Activated effector memory CD4-positive, alpha-beta T cell treated with Interleukin-2 at 50 U/mL for 16 hours (primary cell): ENCODE measurements around the gene ADRB1.

Source experiments
- DNase-seq: peaks from one replicate; pipeline ENCODE4 v3.0.0-alpha.2; 2020

Gene ADRB1

DNA sequence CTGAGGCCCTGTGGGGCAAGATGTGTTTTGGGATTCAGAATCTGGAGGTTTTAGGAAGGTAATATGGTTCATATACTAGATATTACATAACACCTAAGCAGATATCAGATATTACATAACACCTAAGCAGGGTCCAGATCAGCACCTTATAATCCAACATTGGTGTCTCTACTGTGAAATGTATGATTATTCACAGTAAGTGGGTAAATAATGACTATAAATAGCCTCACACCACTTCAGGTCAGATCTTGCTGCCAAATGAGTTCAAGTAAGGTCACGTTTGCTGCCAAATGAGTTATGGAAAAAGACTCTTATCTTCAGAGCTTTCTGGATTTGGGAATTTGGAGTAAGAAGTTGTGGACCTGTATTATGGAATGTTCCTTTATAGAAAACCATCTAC is 14.6 kb downstream of the ADRB1 start:
- no peak for DNase-seq

GRCh38 chr10:114059561-114059960 is 15.9 kb downstream of the ADRB1 start:
- no peak for DNase-seq

- DNase-seq = no peak
These were observed 16.8 kb downstream of the ADRB1 start for GRCh38 chr10:114060456-114060855.

- no peak for DNase-seq
These were observed 17.5 kb downstream of the ADRB1 start for GRCh38 chr10:114061148-114061547.

- no peak for DNase-seq
These were observed 18.1 kb downstream of the ADRB1 start for GRCh38 chr10:114061789-114062188.

DNA sequence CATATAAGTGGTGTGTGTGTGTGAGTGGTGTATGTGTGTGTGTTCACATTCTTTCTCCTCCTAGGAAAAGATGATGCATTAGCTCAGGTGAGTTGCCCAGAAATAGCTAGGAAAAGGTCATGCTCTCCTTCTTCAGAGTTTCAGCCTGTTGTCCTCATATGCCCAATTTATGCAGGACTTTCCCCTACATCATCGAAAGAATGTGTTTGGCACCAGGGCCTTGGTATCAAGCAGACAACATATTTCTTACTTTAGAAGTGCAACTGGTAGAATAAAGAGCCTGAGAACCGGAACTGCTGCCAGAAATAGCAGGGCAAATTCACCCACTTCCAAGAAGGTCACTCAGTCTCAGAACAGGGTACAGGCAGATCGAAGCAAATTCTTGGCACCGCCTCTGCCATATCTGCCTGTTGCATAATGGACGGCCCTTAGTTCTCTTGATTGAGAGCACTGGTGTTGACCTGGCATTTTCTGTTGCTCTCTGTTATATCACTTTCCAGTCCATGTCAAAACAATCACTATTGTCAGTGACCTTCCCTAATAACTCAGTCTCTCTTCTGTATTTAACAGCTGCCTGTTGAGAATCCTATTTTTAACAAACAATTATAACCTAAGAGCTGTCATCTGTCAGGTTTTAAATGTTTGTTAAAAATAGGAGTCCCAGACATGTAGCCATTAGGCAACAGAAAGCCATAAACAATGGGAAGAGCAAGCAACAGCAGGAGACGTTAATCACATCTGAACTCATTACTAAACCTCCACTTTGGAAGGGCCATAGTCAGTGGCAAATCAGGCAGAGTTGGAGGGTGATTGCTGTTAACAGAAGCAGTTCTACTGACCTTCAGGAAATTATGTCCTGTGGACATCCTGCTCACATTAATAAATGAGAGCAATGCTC is 20.7 kb downstream of the ADRB1 start:
- DNase-seq = no peak

GRCh38 chr10:114065049-114065435 is 21.4 kb downstream of the ADRB1 start:
- no peak for DNase-seq

- no peak for DNase-seq
These were observed 24.5 kb downstream of the ADRB1 start for GRCh38 chr10:114068054-114068707.

GRCh38 chr10:114070710-114071109 is 27.0 kb downstream of the ADRB1 start:
- no peak for DNase-seq

DNA sequence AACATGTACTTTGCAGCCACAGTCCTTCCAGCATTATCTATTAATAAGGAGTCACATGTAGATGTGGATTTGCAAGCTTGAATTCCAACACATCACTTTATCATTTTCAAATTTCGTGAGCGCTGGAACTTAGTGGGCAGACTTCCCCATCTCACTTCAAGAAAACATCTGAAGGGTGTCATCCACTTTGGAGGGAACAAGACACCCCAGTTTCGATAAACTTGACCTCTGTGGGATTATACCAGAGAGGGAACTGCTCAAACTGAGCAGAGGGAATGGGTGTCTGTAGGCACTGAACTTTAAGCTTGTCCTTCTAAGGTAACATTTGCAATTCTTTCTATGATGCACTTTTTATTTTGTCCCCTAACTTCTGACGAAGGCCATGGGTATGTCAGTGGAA is 27.5 kb downstream of the ADRB1 start:
- DNase-seq = no peak

DNA sequence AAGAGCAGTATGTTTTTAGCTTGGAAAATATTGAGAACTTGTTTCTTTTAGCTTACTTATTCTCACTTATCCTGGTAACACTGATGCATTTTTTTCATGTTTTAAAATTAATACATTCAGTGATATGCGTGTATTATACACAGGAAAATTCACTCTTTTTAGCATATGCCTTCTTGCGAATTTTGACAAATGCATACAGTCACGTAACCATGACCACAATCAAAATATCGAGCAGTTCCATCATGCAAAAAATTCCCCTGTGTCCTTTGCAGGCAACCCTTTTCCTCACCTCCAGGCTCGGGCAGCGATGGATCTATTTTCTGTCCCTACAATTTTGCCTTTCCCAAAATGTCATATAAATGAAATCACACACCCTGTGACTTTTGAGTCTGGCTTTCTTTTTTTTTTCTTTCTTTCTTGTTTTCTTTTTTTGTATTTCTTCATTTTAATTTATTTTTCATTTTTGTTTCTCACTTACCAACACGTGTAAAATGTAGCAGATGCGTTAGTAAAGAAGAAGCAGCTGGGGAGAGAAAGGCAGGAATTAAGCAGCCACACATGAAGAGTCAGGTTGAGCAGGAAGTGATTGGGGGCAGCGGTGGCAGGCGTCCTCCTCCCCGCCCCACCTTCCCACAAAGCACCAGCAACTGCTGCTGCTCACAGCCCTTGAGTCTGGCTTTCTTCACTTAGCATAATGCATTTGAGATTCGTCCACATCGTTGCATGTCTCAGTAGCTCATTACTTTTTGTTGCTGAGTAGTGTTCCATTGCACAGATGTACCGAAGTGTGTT is 29.9 kb downstream of the ADRB1 start:
- DNase-seq = peak; percentile 6

GRCh38 chr10:114075093-114075492 is 31.4 kb downstream of the ADRB1 start:
- DNase-seq = no peak

DNA sequence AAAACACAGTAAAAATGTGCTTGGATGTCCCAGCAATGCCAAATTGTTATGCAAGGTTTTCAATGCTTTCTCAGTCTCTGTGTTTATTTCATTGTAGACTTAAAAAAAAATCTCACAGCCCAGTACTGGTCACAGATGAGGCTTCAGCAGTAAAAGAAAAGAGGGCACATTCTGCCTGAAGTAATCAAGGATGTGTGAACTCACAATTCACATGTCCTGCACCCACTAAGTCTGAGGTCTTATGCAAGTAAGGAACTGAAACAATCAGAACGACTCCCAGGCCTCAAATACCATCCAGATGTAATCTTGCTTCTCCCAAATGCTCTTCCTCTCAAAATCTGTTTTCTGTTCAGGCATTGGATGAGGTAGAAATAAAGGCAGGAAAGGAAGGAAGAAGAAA is 33.7 kb downstream of the ADRB1 start:
- no peak for DNase-seq

DNA sequence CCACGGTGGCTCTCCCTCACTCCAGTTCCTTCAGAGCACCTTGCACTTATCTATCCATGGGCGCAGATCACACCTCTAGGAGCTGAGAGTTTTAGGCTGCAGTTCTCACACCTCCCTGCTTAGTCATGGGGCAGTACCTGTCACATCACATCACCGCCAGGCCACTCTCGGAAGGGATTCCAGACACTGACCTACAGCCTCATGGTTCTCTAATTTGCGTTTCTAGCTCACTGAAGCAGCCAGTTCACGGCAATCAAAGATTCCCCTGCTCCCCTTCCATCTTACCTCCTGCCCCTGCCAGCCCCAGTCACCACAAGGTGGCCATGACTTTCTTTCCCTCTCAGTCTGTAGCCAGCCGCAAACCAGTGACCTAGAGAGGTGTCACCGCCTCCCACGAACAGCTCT is 34.2 kb downstream of the ADRB1 start:
- no peak for DNase-seq

DNA sequence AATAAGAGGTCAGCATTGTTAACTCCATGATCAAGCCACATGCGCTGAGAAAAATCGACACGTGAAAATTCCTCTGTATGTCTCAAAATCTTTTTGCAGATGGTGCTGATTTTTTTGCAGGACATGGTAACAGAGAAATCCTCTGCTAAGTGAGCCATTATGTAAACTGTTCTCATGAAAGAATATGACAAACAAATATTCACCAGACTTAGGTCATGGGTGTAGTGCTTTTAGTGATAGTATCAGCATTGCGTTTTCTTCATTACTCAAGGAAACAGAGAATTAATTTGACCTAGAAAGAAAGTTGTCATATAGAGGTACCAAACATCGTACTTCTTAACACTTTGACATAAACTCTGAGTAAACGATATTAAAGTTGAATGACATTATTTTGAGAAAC is 34.7 kb downstream of the ADRB1 start:
- no peak for DNase-seq

DNA sequence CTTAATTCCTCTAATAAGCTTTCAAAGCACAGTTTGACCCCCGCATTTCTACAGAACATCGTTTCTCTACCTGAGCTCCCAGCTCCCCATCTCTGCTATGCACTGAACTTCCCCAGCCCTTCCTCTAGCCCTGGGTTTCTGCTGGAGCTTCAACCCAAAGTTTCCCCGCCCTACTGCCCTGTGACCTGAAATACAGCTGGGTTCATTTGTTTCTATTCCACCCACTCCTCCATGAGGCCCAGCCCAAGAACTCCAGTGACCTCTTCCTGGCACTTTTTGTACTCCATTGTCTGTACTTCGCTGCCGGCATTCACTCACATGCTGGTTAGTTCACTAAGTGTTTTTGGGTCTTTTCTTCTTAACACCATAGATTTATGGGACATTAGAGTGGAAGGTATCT is 35.8 kb downstream of the ADRB1 start:
- no peak for DNase-seq

DNA sequence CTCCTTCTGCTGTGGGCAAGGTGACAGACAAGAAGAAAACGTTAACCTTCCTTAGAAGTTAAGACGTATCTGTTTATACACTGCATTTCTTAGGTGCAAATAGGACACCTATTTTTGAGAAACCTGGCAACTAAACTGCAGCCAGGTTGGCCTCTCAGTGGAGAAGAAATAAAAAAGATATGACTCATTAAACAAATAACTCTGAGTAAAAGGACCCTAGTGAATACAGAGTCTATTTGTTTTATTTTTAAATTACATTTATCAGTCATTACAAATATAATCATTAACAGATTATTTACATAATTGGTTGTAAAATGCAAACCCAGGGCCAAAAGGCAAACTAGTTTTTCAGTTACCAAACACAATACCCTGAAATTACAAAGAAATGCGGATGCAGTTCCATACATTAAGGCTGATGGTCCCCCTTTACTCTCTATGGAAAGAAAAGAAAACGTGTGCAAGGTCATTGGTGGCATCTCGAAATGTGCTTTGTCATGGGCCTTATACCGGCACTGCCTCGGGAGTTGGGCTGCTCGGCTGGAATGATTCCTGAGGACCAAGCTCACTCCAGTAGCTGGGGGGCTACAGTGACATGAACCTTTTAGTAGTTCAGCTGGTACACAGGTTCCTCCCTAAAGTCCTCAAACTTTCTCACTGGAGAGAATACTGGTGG is 38.4 kb downstream of the ADRB1 start:
- DNase-seq = no peak

- no peak for DNase-seq
These were observed 39.4 kb downstream of the ADRB1 start for GRCh38 chr10:114083040-114083439.

DNA sequence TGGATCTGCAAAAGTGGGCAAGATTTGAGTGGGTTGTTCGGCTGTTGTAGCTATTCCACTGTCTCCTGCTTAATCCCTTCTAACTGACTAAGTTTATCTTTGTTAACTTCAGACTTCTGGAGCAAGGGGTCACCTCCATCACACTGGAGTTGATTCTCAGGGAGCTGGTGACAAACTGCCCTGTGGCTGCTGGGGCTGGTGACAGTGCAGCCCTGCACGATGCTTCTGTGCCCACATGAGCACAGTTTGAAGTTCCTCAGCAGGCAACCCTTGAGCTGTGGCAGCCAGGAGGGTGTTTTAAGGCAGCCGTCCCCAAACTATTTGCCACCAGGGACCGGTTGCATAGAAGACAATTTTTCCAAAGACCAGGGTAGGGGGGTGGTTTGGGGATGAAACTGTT is 40.5 kb downstream of the ADRB1 start:
- DNase-seq = no peak

DNA sequence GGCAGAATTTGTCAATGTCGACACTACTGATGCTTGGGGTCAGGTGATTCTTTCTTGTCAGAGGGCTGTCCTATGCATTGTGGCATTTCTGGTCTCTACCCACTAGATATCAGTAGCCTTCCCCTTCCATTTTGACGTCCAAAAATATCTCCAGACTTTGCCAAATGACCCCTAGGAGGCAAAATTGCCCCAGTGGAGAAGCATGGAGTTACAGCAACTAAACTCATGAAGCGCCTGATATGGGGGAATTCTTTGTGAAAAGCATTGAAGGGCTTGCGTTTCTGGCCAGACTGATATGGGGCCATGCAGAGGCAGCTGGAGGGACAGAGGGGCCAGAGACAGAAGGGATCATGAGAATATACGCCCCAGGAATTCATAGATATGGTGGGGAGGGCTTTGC is 43.6 kb downstream of the ADRB1 start:
- DNase-seq = no peak

GRCh38 chr10:114087655-114088054 is 44.0 kb downstream of the ADRB1 start:
- no peak for DNase-seq

DNA sequence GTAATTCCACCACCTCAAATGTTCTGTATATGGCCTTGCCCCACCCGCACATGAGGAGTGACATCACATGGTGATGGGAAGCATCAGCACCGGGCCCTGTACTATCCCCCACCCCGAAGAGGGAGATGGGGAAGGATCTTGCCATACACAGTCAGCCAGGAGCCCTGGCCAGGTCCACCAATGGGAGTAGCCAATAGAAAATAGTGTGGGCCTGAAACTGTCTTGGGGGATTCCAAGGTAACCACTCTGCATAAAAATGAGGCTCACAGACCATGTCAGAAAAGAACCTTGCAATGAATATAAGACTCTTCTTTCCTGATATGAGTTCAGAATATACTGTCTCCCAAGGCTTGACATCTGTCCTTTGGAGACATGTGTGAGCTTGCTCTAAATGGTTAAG is 51.1 kb downstream of the ADRB1 start:
- no peak for DNase-seq
